HepG2 (cell line): ENCODE results near the gene TEX30.

Source experiments
- ELF1 ChIP-seq: sonication (generic); formaldehyde crosslinking; IDR thresholded peaks from 2 replicates; pipeline ENCODE4 v1.4.0; 2020; ENCODE audit warnings: missing genetic modification reagents
- HNRNPH1 ChIP-seq: fragments of 200-400 bp; formaldehyde crosslinking; optimal IDR thresholded peaks from 2 replicates; pipeline ENCODE3; 2017; ENCODE audit warnings: mild to moderate bottlenecking, low read depth, low read length
- HNRNPL ChIP-seq: fragments of 200-400 bp; formaldehyde crosslinking; IDR thresholded peaks from 2 replicates; pipeline ENCODE4 v1.6.1; 2017; ENCODE audit warnings: mild to moderate bottlenecking, low read depth, low read length
- HOXA3 ChIP-seq: sonication (generic); formaldehyde crosslinking; IDR thresholded peaks from 2 replicates; pipeline ENCODE4 v1.5.0; 2020; ENCODE audit warnings: missing genetic modification reagents
- SP1 ChIP-seq, 2 experiments: fragments of 450-650 bp in 1 of 2; sonication (generic) in 1 of 2; formaldehyde crosslinking in 1 of 2; IDR thresholded peaks; 2 replicates each; pipeline versions ENCODE4 v1.4.0 to v1.6.1; 2016 to 2020; ENCODE audit warnings: missing genetic modification reagents in 1 of 2
- TAF15 ChIP-seq: fragments of 200-400 bp; formaldehyde crosslinking; IDR thresholded peaks from one replicate; pipeline ENCODE4 v1.6.1; 2018; ENCODE audit warnings: mild to moderate bottlenecking, low read depth, low read length; ENCODE audit not compliant: poor library complexity, severe bottlenecking
- U2AF2 ChIP-seq: fragments of 200-400 bp; formaldehyde crosslinking; IDR thresholded peaks from 2 replicates; pipeline ENCODE4 v1.6.1; 2017; ENCODE audit warnings: low read depth, mild to moderate bottlenecking, low read length
- TF ChIP-seq, protein P1 (sequence below): sonication (generic); formaldehyde crosslinking; IDR thresholded peaks from 2 replicates; pipeline ENCODE4 v1.4.0; 2020; ENCODE audit warnings: mild to moderate bottlenecking, missing genetic modification reagents
- TF ChIP-seq, protein P2 (sequence below): sonication (generic); formaldehyde crosslinking; IDR thresholded peaks from 2 replicates; pipeline ENCODE4 v1.8.1; 2023; ENCODE audit warnings: missing genetic modification reagents, mild to moderate bottlenecking, borderline replicate concordance
- TF ChIP-seq, protein P3 (sequence below): sonication (generic); formaldehyde crosslinking; IDR thresholded peaks from 2 replicates; pipeline ENCODE4 v1.5.0; 2020; ENCODE audit warnings: mild to moderate bottlenecking, missing genetic modification reagents, moderate library complexity
- TF ChIP-seq, protein P4 (sequence below): fragments of 450-650 bp; IDR thresholded peaks from 2 replicates; pipeline ENCODE4 v1.6.1; 2016
- TF ChIP-seq, protein P5 (sequence below), 2 experiments: fragments of 450-650 bp in 1 of 2; sonication (generic) in 1 of 2; formaldehyde crosslinking; IDR thresholded peaks; 2 replicates each; pipeline versions ENCODE4 v1.5.0 to v1.8.0; 2020 to 2022; ENCODE audit warnings: mild to moderate bottlenecking in 1 of 2, missing genetic modification reagents in 1 of 2

DNA sequence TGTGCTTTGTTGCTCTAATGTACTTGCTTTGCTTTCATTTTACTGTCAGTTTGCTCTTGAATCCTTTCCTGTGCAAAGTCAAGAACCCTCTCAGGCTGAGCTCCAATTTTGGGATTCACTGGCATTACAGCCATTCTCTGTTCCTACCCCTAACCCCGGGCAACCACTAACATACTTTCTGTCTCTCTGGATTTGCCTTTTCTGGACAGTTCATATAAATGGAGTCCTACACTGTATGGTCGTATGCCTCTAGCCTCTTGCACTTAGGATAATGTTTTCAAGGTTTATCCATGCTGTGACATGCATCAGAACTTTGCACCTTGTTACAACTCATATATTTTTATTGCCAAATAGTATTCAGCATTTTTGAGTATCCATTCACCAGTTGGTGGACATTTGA lies 2.7 kb upstream of the TEX30 start:
- no peak for TF ChIP-seq SP1 (IDR thresholded peaks at IDR 0.05)
- TF ChIP-seq SP1 (CRISPR knock-in tag; IDR thresholded peaks at IDR 0.05) = no peak
- no peak for TF ChIP-seq TAF15
- TF ChIP-seq, protein P1, sequence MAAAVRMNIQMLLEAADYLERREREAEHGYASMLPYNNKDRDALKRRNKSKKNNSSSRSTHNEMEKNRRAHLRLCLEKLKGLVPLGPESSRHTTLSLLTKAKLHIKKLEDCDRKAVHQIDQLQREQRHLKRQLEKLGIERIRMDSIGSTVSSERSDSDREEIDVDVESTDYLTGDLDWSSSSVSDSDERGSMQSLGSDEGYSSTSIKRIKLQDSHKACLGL = no peak
- TF ChIP-seq, protein P2, sequence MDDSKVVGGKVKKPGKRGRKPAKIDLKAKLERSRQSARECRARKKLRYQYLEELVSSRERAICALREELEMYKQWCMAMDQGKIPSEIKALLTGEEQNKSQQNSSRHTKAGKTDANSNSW (CRISPR knock-in tag) = no peak
- TF ChIP-seq, protein P3, sequence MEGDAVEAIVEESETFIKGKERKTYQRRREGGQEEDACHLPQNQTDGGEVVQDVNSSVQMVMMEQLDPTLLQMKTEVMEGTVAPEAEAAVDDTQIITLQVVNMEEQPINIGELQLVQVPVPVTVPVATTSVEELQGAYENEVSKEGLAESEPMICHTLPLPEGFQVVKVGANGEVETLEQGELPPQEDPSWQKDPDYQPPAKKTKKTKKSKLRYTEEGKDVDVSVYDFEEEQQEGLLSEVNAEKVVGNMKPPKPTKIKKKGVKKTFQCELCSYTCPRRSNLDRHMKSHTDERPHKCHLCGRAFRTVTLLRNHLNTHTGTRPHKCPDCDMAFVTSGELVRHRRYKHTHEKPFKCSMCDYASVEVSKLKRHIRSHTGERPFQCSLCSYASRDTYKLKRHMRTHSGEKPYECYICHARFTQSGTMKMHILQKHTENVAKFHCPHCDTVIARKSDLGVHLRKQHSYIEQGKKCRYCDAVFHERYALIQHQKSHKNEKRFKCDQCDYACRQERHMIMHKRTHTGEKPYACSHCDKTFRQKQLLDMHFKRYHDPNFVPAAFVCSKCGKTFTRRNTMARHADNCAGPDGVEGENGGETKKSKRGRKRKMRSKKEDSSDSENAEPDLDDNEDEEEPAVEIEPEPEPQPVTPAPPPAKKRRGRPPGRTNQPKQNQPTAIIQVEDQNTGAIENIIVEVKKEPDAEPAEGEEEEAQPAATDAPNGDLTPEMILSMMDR (CRISPR knock-in tag) = no peak
- no peak for TF ChIP-seq ELF1 (CRISPR knock-in tag)
- TF ChIP-seq HOXA3 (CRISPR knock-in tag) = no peak
- no peak for TF ChIP-seq U2AF2
- TF ChIP-seq, protein P4, sequence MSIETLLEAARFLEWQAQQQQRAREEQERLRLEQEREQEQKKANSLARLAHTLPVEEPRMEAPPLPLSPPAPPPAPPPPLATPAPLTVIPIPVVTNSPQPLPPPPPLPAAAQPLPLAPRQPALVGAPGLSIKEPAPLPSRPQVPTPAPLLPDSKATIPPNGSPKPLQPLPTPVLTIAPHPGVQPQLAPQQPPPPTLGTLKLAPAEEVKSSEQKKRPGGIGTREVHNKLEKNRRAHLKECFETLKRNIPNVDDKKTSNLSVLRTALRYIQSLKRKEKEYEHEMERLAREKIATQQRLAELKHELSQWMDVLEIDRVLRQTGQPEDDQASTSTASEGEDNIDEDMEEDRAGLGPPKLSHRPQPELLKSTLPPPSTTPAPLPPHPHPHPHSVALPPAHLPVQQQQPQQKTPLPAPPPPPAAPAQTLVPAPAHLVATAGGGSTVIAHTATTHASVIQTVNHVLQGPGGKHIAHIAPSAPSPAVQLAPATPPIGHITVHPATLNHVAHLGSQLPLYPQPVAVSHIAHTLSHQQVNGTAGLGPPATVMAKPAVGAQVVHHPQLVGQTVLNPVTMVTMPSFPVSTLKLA = no peak
- TF ChIP-seq, protein P5, sequence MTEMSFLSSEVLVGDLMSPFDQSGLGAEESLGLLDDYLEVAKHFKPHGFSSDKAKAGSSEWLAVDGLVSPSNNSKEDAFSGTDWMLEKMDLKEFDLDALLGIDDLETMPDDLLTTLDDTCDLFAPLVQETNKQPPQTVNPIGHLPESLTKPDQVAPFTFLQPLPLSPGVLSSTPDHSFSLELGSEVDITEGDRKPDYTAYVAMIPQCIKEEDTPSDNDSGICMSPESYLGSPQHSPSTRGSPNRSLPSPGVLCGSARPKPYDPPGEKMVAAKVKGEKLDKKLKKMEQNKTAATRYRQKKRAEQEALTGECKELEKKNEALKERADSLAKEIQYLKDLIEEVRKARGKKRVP (CRISPR knock-in tag; IDR thresholded peaks at IDR 0.05) = no peak
- no peak for TF ChIP-seq HNRNPH1
- no peak for TF ChIP-seq HNRNPL
